GM19025 (cell line): ENCODE results near the gene MUL1.

Experiments used
- ATAC-seq: cut with Tn5 transposase; IDR thresholded peaks from one replicate; pipeline ENCODE4 v1.9.1; 2021; ENCODE audit warnings: mild to moderate bottlenecking, low read depth, moderate library complexity; ENCODE audit not compliant: unreplicated experiment

Gene MUL1

GRCh38 chr1:20507564-20508410 lies at the start of gene MUL1:
Gene MUL1 (minus strand): TSS chr1:20508151. CDS start chr1:20508024, 127 bp downstream.
- ATAC-seq, result peak; percentile 91

GRCh38 chr1:20555758-20556120 lies 47.8 kb upstream of the MUL1 start:
- ATAC-seq, result no peak

- no peak for ATAC-seq
Observed at GRCh38 chr1:20555025-20555757, 47.2 kb upstream of the MUL1 start.

- ATAC-seq, result no peak
Observed at GRCh38 chr1:20552728-20553445, 44.9 kb upstream of the MUL1 start.

GRCh38 chr1:20551945-20552727 lies 44.2 kb upstream of the MUL1 start, which contains the start of gene FAM43B:
Gene FAM43B (plus strand): TSS chr1:20552573. CDS start chr1:20552974, 401 bp downstream.
- no peak for ATAC-seq

GRCh38 chr1:20551161-20551560 lies 43.2 kb upstream of the MUL1 start:
- ATAC-seq, result no peak

GRCh38 chr1:20546637-20547036 lies 38.7 kb upstream of the MUL1 start:
- no peak for ATAC-seq

- ATAC-seq, result no peak
Observed at GRCh38 chr1:20540281-20540680, 32.3 kb upstream of the MUL1 start.

GRCh38 chr1:20538760-20539551 lies 31.0 kb upstream of the MUL1 start:
- ATAC-seq, result no peak

- ATAC-seq, result no peak
Observed at GRCh38 chr1:20538227-20538626, 30.3 kb upstream of the MUL1 start.

GRCh38 chr1:20534659-20535417 lies 26.9 kb upstream of the MUL1 start:
- ATAC-seq, result no peak

- ATAC-seq, result no peak
Observed at GRCh38 chr1:20533635-20534034, 25.7 kb upstream of the MUL1 start.

GRCh38 chr1:20530901-20531300 lies 22.9 kb upstream of the MUL1 start:
- no peak for ATAC-seq

GRCh38 chr1:20530306-20530705 lies 22.4 kb upstream of the MUL1 start:
- ATAC-seq, result no peak

- no peak for ATAC-seq
Observed at GRCh38 chr1:20528221-20528620, 20.3 kb upstream of the MUL1 start.

- no peak for ATAC-seq
Observed at GRCh38 chr1:20526267-20526666, 18.3 kb upstream of the MUL1 start.

- no peak for ATAC-seq
Observed at GRCh38 chr1:20521960-20522861, 14.3 kb upstream of the MUL1 start.
